Suppressor macrophage treated with lipopolysaccharide for 1 hour (primary cell): ENCODE data around the gene CACFD1.
"Not testable (repeated sequence)": the region's sequence is repeated elsewhere in the genome, so short reads cannot be mapped to it uniquely, and the experiment has no call there.

Experiments
- DNase-seq, 3 donors: peaks; one replicate each; pipeline ENCODE4 v3.0.0-alpha.2; 2020 to 2022

CACFD1 gene

DNA sequence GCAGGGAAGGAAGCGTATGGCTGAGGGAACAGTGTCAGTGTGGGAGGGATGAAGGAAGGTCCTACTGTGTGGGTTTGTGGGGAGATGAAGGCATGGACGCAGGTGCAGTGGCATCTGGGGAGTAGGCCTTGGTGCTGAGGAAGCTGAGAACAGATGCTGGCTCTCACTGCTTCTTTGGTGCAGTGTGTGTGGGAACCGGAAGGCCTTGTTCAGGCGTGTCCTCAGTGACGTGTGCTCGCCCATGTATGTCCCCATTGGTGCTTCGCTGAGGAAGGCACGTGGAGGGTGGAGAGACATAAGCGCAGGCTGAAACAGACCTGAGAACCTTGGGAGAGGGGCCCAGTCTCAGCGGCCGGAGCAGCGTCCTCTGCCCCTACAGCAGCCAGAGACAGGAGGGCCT lies 18.9 kb upstream of the CACFD1 start:
- DNase-seq, result no peak

DNA sequence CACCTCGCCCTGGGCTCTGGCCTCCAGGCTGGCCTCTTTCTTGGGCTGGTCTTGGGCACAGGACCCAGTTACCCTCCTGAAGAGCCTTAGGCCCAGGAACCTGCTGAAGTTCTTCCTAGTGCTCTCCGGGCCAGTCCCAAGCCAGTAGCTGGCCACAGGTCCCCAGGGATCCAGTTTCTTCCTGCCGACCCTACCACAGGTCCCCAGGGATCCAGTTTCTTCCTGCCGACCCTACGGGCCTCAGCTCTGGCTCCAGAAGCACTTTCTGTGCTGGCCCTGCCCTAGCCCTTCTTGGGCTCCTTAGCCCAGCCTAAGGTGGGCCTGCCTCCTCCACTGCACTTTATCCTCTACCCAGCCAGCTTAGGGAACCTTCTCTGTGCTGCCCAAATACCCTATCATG lies 18.2 kb upstream of the CACFD1 start:
- DNase-seq, result no peak

DNA sequence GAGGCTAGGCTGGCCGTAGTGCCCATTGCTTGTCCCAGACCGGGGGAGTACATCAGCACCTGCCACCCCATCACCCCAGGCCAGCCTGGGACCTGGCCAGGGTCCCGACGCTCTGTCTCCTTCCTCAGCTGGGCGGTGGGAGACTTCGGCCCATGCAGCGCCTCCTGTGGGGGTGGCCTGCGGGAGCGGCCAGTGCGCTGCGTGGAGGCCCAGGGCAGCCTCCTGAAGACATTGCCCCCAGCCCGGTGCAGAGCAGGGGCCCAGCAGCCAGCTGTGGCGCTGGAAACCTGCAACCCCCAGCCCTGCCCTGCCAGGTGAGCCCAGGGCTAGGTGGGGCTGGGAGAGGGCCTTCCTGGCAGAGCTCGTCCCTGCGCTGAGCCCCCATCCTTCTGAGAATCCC lies 16.5 kb upstream of the CACFD1 start:
- DNase-seq, result no peak

DNA sequence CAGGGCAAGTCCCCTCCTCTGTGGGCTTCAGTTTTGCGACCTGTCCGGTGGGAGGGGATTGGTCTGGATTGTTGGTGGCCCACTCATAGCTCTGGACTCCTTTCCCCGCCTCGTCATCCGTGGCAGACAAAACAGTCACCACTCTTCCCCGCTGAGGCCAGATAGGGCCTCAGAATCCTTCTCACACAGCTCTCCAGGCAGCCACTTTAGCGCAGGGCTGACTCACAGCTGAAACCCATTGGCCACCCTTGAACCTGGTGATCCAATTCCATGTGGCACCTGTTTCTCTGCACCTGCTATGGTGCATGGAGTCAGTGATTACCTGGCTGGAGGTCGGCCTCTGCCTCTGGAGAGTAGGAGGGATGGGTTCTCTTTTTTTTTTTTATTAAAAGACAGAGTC lies 15.8 kb upstream of the CACFD1 start:
- no peak for DNase-seq

DNA sequence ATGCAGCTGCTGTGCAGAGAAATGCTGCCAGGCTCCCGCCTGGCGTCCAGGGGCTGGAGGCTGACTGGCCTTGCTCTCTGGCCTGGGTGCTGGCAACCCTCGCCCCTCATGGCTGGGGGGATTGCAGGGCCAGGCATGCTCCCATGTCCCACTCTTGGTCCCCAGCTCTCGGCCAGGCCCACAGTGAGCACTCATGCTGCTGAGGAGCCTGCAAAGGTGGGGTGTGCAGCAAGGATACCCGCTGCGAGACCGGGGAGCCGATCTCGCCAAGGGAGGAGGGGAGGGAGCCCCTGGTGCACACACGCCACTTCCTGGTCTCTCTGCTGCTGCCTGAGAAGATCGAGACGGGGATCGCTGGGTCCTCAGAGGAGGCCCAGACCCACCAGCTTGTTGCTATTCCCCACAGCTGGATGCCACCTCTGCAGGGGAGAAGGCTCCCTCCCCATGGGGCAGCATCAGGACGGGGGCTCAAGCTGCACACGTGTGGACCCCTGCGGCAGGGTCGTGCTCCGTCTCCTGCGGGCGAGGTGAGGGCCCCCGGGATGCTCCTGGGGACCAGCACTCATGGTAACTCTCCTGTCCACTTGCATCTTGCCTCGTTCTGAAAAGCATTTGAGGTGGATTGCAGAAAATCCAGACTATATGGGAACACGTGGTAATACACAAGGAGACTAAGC lies 14.3 kb upstream of the CACFD1 start:
- no peak for DNase-seq

DNA sequence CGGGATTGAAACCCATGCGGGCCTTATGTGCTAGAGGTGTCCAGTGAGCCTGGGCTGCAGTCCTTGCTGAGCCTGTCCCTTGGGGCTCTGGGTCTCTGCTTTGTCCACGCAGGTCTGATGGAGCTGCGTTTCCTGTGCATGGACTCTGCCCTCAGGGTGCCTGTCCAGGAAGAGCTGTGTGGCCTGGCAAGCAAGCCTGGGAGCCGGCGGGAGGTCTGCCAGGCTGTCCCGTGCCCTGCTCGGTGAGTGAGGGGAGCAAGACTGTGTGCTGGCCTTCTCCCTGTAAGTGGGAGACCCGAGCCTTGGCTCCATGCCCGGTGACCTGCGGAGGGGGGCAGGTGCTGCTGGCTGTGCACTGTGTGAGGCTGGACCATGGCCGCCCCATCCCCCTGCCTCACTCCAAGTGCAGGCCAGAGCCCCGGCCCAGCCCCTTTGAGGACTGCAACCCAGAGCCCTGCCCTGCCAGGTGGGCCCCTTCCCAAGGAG lies 11.2 kb upstream of the CACFD1 start:
- DNase-seq, result no peak

DNA sequence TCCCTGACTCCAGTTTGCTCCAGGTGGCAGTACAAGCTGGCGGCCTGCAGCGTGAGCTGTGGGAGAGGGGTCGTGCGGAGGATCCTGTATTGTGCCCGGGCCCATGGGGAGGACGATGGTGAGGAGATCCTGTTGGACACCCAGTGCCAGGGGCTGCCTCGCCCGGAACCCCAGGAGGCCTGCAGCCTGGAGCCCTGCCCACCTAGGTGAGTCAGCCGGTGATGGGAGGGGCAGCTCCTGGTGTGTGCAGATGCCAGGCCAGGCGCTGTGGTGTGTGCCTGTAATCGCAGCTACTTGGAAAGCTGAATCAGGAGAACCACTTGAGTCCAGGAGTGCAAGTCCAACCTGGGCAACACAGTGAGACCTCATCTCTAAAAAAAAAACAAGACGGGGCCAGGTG lies 10.0 kb upstream of the CACFD1 start:
- DNase-seq, result no peak

DNA sequence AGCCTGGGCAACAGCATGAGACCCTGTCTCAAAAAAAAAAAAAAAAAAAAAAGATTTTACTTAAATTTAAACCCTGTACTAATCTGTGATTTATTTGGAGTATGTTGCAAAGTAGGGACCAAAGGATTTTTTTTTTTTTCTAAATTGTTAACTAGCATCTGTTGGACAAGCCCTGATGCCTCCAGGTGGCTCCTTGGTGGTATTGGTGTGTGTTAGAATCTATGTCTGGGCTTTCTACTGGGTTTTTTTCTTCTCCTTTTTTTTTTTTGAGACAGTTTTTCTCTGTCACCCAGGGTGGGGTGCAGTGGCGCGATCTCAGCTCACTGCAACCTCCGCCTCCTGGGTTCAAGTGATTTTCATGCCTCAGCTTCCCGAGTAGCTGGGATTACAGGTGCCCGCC lies 7.9 kb upstream of the CACFD1 start:
- not testable (repeated sequence) for DNase-seq

DNA sequence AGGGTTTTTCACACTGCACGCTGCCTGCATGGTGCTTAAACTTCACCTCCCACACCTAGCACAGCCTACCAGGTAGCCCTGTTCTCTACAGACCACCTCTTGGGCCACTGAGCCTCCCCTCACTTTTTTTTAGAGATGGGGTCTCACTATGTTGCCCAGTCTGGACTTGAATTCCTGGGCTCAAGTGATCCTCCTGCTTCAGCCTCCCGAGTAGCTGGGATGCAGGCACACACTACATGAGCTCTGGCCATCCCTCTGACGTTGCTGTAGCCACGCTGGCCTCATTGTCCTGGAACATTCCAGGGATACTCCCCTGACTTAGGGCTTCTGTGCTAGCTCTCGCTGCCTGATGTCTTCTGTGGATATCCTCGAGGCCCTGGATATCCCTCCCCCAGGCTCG lies 7.2 kb upstream of the CACFD1 start:
- no peak for DNase-seq

DNA sequence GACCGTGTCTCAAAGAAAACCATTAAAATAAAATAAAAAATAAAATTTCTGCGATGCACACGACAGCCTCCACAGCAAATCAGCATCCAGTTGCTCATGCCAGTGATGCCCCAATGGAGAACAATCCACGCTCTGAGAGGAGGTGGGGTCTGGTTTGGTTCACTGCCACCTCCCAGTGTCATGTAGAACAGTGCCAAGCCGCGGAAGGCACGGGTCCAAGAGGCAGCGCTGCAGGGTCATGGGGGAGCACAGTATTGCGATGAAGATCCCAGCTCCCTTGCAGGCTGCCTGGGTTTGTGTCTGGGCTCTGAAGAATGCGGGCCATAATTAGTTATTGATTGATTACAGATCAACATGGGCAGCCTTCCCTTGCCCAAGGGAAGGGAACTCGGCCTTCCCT lies 6.1 kb upstream of the CACFD1 start:
- no peak for DNase-seq

DNA sequence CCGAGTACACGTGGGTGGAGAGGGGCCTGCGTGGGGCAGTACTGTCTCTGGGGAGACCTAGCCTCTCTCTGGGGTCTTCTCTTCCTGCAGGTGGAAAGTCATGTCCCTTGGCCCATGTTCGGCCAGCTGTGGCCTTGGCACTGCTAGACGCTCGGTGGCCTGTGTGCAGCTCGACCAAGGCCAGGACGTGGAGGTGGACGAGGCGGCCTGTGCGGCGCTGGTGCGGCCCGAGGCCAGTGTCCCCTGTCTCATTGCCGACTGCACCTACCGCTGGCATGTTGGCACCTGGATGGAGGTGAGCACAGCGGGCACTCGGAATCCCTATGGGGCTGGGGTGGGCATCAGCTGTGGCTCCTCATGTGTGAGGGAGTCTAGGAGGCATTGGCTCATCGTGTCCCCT lies 5.5 kb upstream of the CACFD1 start:
- DNase-seq, result no peak

DNA sequence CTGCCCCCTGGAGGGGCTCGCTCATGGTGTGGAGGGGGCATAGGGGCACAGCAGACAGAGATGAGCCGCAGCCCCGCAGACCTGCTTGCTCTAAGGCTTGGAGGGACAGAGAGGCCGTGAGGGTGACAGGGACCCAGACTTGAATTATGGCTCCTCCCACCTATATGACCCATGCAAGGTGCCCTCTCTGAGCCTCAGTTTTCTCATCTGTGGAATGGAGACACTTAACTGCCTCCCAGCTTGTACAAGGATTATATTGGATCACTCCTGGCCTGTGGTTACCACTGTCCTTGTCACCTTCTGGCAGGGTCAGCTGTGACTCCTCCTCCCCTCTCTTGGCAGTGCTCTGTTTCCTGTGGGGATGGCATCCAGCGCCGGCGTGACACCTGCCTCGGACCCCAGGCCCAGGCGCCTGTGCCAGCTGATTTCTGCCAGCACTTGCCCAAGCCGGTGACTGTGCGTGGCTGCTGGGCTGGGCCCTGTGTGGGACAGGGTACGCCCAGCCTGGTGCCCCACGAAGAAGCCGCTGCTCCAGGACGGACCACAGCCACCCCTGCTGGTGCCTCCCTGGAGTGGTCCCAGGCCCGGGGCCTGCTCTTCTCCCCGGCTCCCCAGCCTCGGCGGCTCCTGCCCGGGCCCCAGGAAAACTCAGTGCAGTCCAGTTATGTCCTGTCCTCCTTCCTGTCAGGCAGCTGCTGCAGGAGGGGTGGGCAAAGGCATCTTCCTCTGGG lies 4.7 kb upstream of the CACFD1 start:
- DNase-seq, result no peak

DNA sequence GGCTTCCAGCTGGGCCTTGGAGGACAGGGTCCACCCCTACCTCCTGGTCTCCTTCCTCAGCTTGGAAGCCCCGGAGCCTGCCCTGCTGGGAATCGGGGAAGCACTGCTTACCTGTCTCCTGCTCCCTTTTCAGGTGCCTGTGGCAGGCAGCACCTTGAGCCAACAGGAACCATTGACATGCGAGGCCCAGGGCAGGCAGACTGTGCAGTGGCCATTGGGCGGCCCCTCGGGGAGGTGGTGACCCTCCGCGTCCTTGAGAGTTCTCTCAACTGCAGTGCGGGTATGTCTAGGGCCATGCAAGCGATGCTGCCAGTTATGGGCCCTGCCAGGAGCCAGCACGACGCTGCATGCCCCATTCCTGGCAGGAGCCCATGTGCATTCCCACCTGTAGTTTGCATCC lies 3.8 kb upstream of the CACFD1 start:
- DNase-seq, result no peak

DNA sequence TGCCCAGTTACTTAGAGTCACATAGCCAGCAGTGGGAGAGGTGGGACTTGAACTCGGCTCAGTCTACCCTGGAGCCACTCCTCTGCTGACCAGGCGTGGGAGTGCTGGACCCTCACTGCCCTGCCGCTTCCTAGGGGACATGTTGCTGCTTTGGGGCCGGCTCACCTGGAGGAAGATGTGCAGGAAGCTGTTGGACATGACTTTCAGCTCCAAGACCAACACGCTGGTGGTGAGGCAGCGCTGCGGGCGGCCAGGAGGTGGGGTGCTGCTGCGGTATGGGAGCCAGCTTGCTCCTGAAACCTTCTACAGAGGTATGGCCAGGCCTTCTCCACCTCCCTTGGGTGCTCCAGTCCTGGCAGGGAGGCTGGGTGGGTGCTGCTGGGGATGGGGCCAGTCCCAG lies 3.4 kb upstream of the CACFD1 start:
- DNase-seq, result no peak

DNA sequence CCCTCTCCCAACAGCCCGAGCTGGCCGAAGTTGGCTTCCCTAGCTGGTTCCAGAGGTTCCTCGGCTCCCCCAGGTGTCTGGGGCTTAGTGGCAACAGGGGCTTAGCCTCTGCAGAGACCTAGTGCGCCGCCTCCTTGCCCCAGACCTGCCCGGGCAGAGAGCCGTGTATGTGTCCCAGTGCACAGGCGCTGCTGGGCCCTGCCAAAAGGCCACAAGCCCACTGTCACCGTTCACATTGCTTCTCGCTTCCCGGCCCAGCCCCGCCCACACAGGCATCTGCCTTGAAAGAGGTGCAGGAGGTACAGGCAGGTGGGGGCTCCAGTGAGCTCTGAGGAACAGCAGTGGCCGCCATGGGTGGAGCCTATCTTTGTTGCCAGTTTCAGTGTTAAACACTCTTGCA lies 2.5 kb upstream of the CACFD1 start:
- DNase-seq, result no peak

DNA sequence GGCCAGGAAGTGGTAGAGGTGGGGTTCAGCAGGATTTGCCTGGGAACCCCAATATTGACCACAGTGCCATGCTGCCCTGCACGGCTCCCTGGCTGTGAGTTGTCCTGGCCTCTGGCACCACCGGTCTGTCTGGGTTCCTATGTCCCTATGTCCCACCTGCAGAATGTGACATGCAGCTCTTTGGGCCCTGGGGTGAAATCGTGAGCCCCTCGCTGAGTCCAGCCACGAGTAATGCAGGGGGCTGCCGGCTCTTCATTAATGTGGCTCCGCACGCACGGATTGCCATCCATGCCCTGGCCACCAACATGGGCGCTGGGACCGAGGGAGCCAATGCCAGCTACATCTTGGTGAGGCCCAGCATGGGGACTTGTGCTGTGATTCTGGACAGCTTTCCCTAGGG lies 2.0 kb upstream of the CACFD1 start:
- DNase-seq, result no peak

DNA sequence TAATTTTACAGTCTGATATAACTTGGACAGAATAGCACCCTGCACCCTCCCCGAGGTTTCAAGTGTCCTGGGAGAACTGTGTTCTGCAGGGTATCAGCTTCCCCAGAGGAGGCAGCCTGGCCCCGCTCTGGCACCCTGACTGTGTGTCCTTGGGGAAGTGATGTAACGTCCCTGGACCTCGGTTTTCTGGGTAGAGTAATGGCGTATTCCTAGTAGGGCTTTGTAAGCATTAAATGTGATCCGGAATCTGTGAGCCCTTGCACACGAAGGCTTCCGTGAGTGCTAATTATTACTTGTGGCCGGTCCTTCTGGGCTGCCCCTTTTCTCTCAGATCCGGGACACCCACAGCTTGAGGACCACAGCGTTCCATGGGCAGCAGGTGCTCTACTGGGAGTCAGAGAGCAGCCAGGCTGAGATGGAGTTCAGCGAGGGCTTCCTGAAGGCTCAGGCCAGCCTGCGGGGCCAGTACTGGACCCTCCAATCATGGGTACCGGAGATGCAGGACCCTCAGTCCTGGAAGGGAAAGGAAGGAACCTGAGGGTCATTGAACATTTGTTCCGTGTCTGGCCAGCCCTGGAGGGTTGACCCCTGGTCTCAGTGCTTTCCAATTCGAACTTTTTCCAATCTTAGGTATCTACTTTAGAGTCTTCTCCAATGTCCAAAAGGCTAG lies 1.0 kb upstream of the CACFD1 start:
- peak; percentile 70 to 78 (median 73) for DNase-seq

DNA sequence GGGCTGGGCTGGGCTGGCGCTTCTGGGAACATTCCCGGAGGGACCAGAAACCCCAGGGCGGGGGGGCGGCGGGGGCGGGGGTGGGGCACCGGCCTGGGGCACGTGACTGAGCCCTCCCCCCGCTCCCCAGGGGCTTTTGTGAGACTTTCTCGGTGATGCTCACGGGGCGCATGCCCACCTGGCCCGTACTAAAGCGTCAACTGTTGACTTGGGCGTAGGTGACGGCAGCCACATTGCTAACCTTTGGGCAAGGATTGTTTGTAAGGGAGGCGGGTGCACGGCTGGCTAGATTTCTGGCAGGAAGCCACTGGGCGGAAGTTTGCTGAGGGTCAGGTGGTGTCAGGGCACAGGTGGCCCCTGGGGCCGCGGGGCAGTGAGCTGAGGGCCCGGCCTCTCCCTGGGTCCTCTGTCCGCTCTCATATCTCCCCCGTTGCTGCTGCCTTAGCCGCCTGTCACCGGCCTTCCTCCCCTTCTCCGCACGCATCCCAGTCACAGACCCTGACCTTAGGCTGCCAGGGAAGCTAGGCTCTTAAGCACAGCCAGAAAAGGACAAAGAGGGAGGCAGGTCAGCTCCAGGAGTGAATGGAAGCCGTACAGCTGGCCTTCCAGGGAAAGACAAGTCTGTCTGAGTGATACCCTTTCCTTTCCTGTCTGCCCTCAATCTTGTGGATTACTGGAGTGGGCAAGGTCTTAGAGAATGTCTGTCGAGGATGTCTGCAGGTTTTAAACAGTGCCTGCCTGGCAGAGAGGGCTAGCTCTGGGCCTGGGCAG lies 812 bp downstream of the CACFD1 start:
- DNase-seq, result no peak

DNA sequence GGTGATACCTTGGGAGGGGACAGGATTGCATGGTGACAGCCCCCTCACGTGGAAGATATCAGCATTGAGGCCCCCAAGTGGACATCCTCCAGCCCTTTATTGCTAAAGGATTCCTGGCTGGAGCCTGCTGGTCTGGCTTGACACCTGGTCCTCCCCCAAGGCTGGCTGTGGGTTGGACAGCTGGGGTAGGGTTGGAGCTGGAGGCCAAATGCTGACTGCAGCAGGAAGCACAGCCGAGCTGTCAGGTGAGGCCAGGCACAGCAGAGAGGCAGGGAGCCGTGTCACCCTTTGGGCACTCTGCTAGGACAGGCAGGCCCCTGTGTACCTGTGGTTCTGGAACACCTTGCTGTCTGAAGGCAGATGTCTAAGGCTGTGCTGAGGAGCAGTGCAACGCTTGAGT lies 2.2 kb downstream of the CACFD1 start:
- no peak for DNase-seq

DNA sequence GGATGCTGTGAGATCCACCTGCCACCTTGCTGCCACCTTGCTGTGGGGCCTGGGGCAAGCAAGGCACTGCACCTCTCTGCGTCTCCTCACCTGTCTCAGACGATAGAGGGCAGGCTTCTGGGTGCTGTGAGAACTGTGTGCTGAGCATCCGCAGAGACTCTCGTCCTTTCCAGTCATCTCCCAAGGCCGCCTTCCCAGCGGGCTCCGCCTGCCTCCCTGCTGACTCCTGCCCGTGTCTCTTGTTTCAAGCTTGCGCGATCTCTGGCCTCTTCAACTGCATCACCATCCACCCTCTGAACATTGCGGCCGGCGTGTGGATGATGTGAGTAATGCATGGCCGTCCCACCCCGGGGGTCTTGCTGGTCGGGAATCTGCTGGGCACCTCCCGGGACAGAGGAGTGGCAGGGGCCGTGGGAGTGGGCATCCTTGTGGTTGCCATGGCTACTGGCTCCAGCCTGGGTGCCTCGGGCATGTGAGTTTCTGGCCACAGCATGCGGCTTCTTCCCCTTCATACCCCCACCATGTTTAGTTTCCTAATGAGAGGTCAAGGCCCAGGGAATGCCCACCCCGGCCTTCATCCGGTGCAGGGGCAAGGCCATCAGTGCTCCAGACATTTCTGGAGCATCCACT lies 3.6 kb downstream of the CACFD1 start:
- DNase-seq, result no peak

DNA sequence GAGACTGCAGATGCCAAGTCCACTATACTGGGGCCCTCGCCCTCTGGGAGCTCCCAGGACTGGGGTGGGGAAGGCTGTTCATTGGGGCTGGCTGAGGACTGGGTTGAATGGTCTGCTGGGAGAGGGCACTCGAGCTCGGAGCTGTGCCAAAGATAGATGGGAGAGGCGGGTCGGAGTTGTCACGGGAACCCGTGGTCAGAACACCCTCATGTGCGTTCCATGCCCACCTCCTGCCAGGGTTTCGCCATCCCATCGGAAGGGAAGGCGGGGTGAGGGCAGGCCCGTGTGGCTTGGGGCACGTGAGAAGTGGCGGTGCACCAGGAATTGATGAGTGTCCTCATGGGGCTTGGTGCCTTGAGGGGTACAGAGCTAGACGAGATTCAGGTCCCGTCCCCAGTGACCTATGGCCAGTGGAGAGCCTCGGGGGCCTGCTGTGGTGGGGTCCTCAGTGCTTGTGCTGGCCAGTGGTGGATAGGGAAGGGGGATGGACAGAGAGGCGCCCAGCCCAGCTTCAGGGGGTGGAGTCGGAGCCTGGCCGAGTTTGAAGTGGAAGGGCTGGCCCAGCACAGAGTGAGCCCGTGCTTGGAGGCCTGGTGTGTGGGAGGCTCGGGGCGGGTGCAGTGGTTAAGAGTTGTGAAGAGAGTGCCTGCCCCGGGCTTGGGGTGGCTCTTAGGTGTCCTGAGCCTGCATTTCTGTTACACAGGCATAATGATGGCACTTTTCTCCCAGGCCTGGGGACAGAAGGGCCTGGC lies 4.3 kb downstream of the CACFD1 start:
- DNase-seq, result no peak

DNA sequence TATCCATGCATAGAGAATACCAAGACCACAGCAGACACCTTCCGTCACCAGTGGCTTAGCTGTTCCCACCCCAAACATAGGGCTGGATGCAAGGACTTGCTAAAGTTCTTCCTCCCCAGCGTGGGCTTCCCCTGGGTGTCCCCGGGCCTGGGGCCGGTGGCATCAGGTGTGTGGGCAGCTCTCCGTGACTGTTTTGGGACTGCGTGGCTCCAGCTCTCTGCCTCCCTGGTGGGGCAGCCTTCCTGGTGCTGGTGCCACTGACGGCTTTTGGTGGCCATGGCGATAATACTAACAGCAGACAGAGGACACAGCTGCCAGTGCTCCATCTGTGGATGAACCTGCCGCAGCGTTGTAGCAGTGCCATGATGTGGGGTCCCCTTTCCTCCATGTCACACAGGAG lies 4.9 kb downstream of the CACFD1 start:
- no peak for DNase-seq
